Hematopoietic multipotent progenitor cell treated with erythropoietin and hydrocortisone succinate and interleukin-3 and kit ligand, for 4 days (in vitro differentiated cells): Measurements from ENCODE around the gene IFNGR2.

Source experiments
- DNase-seq: peaks from one replicate; pipeline ENCODE4 v3.0.0-alpha.2; 2015

The IFNGR2 gene, protein sequence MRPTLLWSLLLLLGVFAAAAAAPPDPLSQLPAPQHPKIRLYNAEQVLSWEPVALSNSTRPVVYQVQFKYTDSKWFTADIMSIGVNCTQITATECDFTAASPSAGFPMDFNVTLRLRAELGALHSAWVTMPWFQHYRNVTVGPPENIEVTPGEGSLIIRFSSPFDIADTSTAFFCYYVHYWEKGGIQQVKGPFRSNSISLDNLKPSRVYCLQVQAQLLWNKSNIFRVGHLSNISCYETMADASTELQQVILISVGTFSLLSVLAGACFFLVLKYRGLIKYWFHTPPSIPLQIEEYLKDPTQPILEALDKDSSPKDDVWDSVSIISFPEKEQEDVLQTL

DNA sequence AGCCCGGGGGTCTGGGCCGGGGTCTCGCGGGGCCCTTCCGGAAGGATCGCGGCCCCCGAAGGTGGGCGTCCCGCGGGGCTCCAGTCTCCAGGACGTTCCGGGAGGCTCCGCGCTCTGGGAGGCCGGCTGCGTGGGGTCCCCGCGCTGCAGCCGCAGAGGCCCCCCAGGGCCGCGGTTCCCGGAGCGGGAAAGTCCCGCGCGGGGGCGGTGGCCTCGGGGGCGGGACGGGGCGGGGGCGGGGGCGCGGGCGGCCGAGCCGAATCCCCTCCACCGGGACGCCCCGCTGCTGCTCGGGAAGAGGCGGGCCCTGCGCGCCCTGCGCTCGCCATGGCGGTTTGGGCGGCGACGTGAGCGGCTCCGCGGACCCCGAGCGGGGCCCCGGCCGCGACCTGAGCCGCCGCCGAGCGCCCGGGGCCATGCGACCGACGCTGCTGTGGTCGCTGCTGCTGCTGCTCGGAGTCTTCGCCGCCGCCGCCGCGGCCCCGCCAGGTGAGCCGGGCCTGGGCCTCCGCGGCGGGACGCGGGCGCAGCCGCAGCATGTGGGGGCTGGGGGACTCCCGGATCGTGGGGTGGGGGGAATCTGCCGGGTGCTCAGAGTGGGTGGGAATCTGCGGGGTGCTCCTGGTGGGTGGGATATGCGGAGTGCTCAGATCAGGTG lies at the start of gene IFNGR2:
Gene IFNGR2, plus strand, starts transcription at position 286 of the 658 bp plus-strand sequence. Its CDS starts 131 bp downstream, at position 417.
- DNase-seq: peak; percentile 67

DNA sequence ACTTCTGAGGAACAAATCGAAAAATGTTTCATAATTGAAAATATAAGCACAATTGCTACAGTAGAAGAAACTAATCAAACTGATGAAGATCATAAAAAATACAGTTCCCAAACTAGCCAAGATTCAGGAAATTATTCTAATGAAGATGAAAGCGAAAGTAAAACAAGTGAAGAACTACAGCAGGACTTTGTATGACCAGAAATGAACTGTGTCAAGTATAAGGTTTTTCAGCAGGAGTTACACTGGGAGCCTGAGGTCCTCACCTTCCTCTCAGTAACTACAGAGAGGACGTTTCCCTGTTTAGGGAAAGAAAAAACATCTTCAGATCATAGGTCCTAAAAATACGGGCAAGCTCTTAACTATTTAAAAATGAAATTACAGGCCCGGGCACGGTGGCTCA lies 47.9 kb upstream of the IFNGR2 start:
- DNase-seq: no peak

- no peak for DNase-seq
Measured at GRCh38 chr21:33355996-33356395, 47.2 kb upstream of the IFNGR2 start.

- no peak for DNase-seq
Measured at GRCh38 chr21:33357177-33357576, 46.0 kb upstream of the IFNGR2 start.

DNA sequence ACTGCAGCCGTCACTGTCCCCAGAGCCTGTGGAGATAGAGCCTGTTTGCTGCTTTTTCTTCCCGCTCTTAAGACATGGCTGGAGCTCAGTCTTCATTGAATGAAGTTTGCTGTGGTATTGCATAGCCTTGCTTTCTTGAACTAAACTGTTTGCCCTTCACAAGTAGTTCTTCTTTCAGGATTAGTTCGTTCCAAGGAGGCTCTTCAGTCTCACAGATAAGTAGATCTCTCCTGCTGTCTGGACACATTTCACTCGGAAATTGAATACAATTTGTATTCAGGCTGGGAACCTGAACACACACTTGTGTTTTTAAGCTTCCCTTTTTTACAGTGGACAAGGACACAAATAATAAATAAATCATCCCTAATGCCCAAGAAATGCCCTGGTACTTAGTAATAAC lies 43.8 kb upstream of the IFNGR2 start:
- DNase-seq: no peak

DNA sequence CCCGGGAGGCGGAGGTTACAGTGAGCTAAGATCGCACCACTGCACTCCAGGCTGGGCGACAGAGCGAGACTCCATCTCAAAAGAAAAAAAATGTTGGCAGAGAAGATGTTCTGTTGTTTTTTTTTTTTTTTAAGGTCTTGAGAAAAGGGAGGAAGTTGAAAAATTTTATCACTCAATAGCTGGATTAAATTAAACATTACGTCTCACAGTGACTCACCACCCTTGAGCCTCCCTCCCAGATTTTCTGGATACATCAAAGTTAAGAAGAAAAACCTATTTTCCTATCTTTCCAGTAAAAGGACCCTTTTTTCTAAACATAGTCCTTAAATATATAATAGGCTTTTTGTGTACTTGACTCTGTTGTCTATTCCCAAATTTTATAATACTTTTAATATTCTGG lies 42.9 kb upstream of the IFNGR2 start:
- DNase-seq: no peak

DNA sequence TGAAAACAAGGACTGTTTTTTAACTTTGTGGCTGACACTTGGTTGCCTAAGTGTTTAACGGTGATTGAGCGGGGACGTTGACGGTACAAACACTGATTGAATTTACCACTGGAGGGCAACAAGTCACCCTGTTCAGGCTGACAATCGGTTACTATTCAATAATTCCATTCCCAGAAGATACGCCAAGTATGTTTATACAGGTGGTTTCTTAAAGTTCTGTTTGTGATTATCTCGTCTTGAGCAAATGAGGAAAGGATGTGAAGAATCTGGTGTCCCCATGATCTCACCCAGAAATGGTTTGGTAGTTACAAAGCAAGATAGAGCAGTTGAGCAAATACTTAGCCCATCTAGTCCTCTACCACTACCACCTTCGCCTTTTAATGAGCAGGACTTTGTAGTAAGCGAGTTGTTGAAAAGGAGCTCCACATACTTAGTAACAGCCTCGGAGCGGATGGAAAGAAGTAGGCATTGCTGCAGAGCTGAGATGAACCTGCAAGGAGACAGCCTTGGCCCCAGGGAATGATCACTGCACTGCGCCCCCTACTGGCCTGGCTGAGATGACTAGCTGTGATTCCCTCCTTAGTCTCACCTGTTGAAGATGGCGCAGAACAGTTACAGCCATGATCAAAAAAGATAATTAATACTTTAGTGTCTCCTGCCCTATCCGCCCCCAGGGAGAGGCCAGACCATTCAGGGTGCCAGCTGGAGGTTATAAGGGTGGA lies 42.2 kb upstream of the IFNGR2 start:
- DNase-seq: peak; percentile 79

GRCh38 chr21:33362044-33362555 lies 41.1 kb upstream of the IFNGR2 start:
- peak; percentile 84 for DNase-seq

GRCh38 chr21:33363911-33364609 lies 39.2 kb upstream of the IFNGR2 start:
- DNase-seq: peak; percentile 74

DNA sequence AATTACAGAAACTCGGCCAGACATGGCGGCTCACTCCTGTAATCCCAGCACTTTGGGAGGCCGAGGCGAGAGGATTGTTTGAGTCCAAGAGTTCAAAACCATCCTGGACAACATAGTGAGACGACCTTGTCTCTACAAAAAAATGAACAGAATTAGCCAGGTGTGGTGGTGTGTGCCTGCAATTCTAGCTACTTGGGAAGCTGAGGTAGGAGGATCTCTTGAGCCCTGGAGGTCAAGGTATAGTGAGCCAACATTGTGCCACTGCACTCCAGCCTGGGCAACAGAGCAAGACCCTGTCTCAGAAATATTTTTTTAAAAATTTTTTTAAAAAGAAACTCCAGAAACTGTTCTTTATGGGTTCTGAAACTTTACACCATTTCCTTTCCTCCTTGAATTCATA lies 38.4 kb upstream of the IFNGR2 start:
- no peak for DNase-seq

DNA sequence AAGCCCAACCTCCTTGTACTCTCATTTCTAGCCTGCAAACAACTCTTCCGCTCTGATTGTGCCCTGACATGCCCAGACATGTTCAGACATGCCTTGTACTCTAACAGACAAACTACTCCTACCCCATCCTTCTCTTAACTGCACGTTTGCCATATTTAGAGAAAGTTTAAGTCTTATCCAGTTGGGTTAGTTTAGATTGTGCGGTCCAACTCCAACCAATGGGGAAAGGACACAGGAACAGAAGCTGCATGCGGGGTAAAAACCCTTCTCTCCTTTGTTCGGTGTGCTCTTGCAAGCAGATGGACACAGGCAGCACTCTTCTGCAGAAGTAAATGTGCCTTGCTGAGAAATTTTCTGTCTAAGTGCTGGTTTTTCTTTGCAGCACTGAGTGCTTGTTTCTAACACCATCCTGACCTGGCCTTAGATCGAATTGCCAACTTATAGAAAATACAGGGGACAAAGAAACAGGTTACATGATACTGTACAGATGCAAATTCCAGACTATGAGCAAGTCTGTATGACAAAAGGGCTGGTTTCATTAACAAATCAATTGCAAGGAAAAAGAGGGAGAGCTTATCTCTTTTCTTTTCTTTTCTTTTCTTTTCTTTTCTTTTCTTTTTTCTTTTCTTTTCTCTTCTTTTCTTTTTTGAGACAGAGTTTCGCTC lies 35.8 kb upstream of the IFNGR2 start:
- no peak for DNase-seq

DNA sequence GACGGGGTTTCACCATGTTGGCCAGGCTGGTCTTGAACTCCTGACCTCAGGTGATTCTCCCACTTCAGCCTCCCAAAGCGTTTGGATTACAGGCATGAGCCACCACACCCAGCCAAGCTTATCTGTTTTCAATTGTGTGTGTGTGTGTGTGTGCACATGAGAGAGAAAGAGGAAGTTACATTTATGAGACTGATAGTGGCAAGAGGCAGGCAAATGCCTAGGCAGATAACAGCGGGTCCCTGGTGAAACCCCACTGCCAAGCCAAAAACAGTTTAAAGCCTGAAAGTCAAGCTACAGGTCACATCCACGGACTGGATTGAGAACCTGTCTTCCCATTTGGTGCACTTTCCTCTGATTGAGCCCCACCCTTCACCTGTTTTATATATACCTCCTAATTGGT lies 35.1 kb upstream of the IFNGR2 start:
- peak; percentile 95 for DNase-seq

DNA sequence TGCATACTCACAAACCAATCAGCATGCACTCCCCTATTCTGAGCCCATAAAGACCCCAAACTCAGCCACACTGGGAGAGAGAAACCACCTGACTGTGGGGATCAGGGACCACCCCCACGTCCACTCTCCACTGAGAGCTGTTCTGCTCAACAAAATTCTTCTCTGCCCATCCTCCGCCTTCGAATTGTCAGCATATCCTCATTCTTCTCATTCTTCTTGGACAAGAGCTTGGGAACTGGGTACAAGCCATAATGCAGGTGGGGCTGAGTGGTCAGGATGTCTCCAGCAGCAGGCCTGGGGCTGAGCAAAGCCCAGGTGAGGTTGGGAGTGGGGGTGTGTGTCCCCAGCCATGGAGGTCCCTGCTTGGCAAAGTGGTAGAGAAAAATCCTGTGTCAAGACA lies 34.6 kb upstream of the IFNGR2 start:
- no peak for DNase-seq

DNA sequence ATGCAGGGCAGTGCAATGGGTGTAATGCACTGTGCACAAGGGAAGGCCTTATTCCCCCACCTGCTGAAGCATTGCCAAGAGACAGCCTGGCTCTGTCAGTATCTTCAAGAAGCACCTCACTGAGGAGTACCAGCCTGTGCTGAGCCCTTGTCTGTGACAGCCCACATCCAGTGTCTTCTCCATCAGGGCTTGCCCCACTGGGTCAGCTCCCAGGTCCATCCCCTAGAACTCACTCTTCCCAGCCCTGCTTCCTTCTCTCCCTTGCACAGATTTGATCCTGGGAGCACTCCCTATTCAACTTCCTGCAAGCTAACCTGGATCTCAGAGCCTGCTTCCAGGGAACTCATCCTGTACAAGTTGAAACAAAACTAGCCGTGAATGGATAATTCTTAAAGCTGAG lies 33.6 kb upstream of the IFNGR2 start:
- no peak for DNase-seq

DNA sequence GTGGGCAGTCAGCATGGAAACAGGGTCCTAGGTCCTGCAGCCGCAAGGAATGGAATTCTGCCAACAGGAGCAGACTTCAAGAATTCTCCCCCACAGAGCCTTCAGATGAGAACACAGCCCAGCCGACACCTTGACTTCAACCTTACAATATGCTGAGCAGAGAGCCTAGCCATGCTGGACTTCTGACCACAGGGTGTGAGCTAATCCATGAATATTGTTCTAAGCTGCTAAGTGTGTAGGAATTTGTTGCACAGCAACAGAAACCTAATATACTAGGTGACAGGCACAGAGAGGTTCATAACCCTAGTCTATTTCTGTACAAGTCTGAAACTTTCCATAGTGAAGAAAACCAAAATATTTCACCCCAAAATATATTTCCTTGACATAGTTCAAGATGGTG lies 32.9 kb upstream of the IFNGR2 start:
- no peak for DNase-seq

GRCh38 chr21:33371366-33371765 lies 31.8 kb upstream of the IFNGR2 start:
- DNase-seq: no peak

- DNase-seq: no peak
Measured at GRCh38 chr21:33372582-33372981, 30.6 kb upstream of the IFNGR2 start.

DNA sequence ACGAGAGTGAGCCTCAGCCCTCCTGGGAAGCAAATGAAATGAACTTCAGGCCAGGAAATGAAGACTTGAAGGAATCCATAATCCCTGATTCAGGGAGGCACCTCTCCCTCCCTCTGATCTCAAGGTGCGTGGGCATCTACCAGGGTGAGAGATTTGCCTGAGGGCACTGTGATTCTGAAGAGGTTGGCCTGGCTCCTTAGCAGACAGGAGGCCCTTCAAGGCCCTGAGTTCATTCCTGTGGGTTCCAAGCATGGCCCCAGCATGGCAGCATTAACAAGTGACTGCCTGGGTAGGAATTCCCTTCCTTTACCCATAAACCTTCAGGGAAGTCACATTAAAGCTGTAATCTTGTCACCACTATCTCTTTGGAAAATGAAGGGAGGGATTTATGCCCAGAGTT lies 29.8 kb upstream of the IFNGR2 start:
- no peak for DNase-seq

- DNase-seq: no peak
Measured at GRCh38 chr21:33374080-33374449, 29.1 kb upstream of the IFNGR2 start.

GRCh38 chr21:33374450-33375096 lies 28.6 kb upstream of the IFNGR2 start:
- DNase-seq: peak; percentile 87

- DNase-seq: no peak
Measured at GRCh38 chr21:33375101-33375644, 28.0 kb upstream of the IFNGR2 start.
